Measurements from ENCODE around the gene TEX22.

- TF ChIP-seq CTCF (IDR thresholded peaks at IDR 0.05; ENCODE audit: low read length) (no peak), EZH2phosphoT487 (IDR thresholded peaks at IDR 0.05; ENCODE audit: low read length) (no peak)
These were observed 30.3 kb upstream of the TEX22 start for GRCh38 chr14:105368032-105368417.

Measured in MM.1S (cell line).